Measurements from ENCODE around the gene DLGAP1.

The DLGAP1 gene

DNA sequence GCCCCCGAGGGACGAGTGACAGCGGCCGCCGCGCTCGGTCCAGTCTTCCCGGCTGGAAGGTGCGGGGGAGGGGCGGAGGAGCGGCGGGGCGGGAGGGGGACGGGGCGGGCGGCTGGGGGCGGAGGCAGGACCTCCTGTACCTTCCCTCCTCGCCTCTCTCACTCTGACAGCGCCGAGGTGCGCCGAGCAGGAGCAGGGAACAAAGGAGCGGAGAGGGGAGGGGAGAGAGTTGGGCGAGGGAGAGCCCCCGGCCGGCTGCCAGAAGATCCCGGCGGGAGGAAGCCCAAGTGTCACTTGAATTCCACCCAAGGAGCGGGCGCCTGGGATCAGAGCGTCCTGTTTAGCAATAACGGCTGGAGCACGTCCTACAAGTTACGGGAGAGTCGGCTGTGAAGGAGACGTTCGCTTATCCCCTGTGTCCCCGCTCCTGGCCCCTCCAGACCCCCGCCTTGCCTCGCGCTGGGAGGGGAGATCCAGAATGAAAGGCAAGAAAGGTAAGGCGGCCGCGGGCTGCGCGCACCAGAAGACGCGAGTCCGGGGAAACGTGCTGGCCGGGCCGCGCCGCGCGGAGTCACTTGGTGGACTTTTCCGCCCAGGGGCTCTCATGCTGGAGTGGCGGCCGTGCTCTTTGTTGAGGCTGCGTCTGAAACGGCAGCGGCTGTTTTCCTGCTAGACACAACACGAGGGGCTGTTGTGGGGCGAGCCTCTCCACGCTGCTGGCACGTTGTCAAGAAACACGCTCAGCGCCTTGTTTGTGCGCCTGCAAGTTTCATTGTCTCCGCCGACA lies 1004.9 kb downstream of the DLGAP1 start, which contains the start of gene TGIF1:
Gene TGIF1, plus strand, starts transcription at position 161 of the 787 bp plus-strand sequence. Its CDS starts 318 bp downstream, at position 479.
- DNase-seq (ENCODE audit: low spot score), result peak; percentile 31

GRCh38 chr18:3449512-3450011 lies 1005.5 kb downstream of the DLGAP1 start:
- no peak for DNase-seq (ENCODE audit: low spot score)

GRCh38 chr18:3448838-3449511 lies 1006.1 kb downstream of the DLGAP1 start:
- peak; percentile 67 for DNase-seq (ENCODE audit: low spot score)

DNA sequence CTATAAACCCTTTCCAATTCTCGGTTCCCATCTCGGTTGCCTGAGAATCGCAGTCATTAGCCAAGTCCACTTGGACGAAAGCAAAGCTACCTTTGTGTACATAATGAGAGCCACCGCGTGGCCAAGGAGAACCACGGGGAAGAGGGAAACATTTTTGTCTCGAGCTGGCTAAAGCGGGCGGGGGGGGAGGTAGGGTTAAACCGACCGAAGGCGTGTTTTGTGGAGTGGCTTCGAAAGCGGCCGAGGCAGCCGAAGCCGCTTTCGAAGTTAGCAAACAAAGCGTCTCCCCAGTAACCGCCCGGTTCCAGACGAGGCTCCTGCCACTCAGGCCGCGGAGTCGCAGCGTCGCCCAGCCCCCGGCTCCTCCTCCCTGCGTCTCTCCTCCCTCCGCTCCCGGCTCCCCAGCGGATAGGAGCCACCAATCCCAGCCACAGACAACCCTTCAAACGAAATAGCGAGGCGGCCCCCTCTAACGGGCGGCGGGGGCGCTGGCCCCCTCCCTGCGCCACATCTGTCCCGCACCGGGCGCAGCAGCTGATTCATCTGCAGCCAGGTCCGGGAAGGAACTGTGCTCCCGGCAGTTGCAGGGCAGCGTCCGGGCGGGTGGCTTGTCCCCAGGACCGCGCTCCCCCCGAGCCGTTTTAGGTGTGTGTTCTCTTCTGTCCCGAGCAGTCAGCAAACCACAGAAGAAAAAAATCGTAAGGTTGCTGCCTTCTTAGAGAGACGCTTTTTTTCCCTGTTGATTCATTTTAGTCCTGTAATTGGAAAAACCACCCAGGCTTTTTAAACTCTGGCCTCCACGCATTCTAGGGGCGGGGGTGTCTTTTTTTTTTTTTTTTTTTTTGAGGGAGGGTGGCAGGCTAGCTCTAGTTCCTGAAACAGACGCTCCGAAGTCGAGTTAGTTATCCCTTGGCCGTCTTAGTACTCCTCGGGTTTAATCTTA lies 1006.9 kb downstream of the DLGAP1 start:
- DNase-seq (ENCODE audit: low spot score), result peak; percentile 84

GRCh38 chr18:3447068-3447894 lies 1007.8 kb downstream of the DLGAP1 start:
- DNase-seq (ENCODE audit: low spot score), result peak; percentile 15

All from AG08395 (cell line).